GM12878 (cell line): ENCODE results near the gene ASPHD1. TPM values are rescaled to one million over a fixed set of nuclear protein-coding genes. Genes with fewer than 3 reads are reported as not detected.

Source experiments
- ATAC-seq: fragments of 200-7000 bp; cut with Tn5 transposase; 3 replicates; pipeline ENCODE4 v1.9.1; 2020; ENCODE audit warnings: mild to moderate bottlenecking, moderate library complexity
- BruUV-seq: library from RNA; stranded (reverse); fragments of 400-500 nt; replicated peaks from 2 replicates; lab custom pipeline; 2021; lab: Mats Ljungman, UMichigan
- CTCF ChIA-PET: fragments of 300-600 bp; sonication (Branson Sonifier 250); formaldehyde crosslinking; extraction: SDS; loops from one replicate; lab custom pipeline; 2021; ENCODE audit warnings: inconsistent platforms; lab: Yijun Ruan, JAX
- POLR2A ChIA-PET: fragments of 350-600 bp; formaldehyde crosslinking; extraction: SDS; loops from one replicate; lab custom pipeline; 2021; ENCODE audit warnings: inconsistent platforms; lab: Charles Lee
- RAD21 ChIA-PET: fragments of 300-600 bp; sonication (Branson Sonifier 250); formaldehyde crosslinking; loops from one replicate; lab custom pipeline; 2023; ENCODE audit warnings: antibody characterized with exemption; ENCODE audit not compliant: unreplicated experiment; lab: Charles Lee
- SMC1A ChIA-PET: fragments of 300-600 bp; sonication (Branson Sonifier 250); formaldehyde crosslinking; loops from one replicate; lab custom pipeline; 2023; ENCODE audit not compliant: unreplicated experiment, uncharacterized antibody; lab: Charles Lee
- DNase-seq: peaks from one replicate; pipeline ENCODE4 v3.0.0-alpha.2; 2011; ENCODE audit warnings: low read depth, low spot score
- FAIRE-seq: peaks from 3 replicates; lab custom pipeline; 2011; peaks lifted over from hg19 to GRCh38; lab: Jason Lieb, UNC
- H2AFZ ChIP-seq: 2 replicates; pipeline ENCODE4 v1.6.0; 2011; ENCODE audit warnings: low read depth, low read length, control low read depth; ENCODE audit not compliant: control insufficient read depth
- H3K27ac ChIP-seq: 2 replicates; pipeline ENCODE4 v1.5.1; 2011; ENCODE audit warnings: control low read depth; ENCODE audit not compliant: control insufficient read depth, insufficient read depth
- H3K27me3 ChIP-seq, 2 experiments: replicated peaks in 1 of 2; 2 replicates each; pipeline versions ENCODE4 v1.6.0 to v1.6.1; 2011; ENCODE audit warnings: low read length in 1 of 2; ENCODE audit not compliant: control insufficient read depth in 2 of 2, insufficient read depth in 2 of 2
- H3K36me3 ChIP-seq, 2 experiments: 2 replicates each; pipeline ENCODE4 v1.5.1; 2011; ENCODE audit warnings: low read length in 1 of 2; ENCODE audit not compliant: control insufficient read depth in 2 of 2, insufficient read depth in 2 of 2
- H3K4me1 ChIP-seq: 2 replicates; pipeline ENCODE4 v1.6.1; 2011; ENCODE audit warnings: mild to moderate bottlenecking, low read length, moderate library complexity, mixed read lengths; ENCODE audit not compliant: control insufficient read depth, insufficient read depth
- H3K4me2 ChIP-seq: 2 replicates; pipeline ENCODE4 v1.6.0; 2011; ENCODE audit warnings: control low read depth; ENCODE audit not compliant: control insufficient read depth, insufficient read depth
- H3K4me3 ChIP-seq: fragments of 200-600 bp; sonication (generic); 2 replicates; pipeline ENCODE4 v1.5.1; 2016
- H3K79me2 ChIP-seq: 2 replicates; pipeline ENCODE4 v1.6.0; 2011; ENCODE audit warnings: low read length; ENCODE audit not compliant: control insufficient read depth, insufficient read depth
- H3K9ac ChIP-seq: 2 replicates; pipeline ENCODE4 v1.8.0; 2011; ENCODE audit warnings: low read length, control low read depth, mixed read lengths; ENCODE audit not compliant: control insufficient read depth, insufficient read depth
- H3K9me3 ChIP-seq: replicated peaks from 3 replicates; pipeline ENCODE4 v1.5.1; 2011; ENCODE audit warnings: mild to moderate bottlenecking, low read length; ENCODE audit not compliant: control insufficient read depth, insufficient read depth
- H4K20me1 ChIP-seq: 2 replicates; pipeline ENCODE4 v1.6.0; 2011; ENCODE audit not compliant: control insufficient read depth, insufficient read depth
- ETV6 ChIP-seq, 2 experiments: fragments of 450-650 bp in 1 of 2; IDR thresholded peaks in 1 of 2; conservative IDR thresholded peaks in 1 of 2; 2 replicates each; pipeline ENCODE4 v1.6.1; 2014; ENCODE audit warnings: antibody characterized with exemption in 1 of 2, borderline replicate concordance in 1 of 2, low read depth in 1 of 2, mild to moderate bottlenecking in 1 of 2, moderate library complexity in 1 of 2
- FOXK2 ChIP-seq: fragments of 450-650 bp; IDR thresholded peaks from 2 replicates; pipeline ENCODE4 v1.6.1; 2017; ENCODE audit warnings: mild to moderate bottlenecking, moderate library complexity
- HDAC2 ChIP-seq: fragments of 200-600 bp; sonication (generic); IDR thresholded peaks from 2 replicates; pipeline ENCODE4 v1.6.1; 2017
- RELA ChIP-seq: fragments of 450-650 bp; IDR thresholded peaks from 2 replicates; pipeline ENCODE4 v1.8.0; 2014; ENCODE audit warnings: borderline replicate concordance; ENCODE audit not compliant: partially characterized antibody
- REST ChIP-seq: IDR thresholded peaks from 2 replicates; pipeline ENCODE4 v1.6.1; 2012; ENCODE audit warnings: mild to moderate bottlenecking, low read depth, low read length
- TCF3 ChIP-seq: IDR thresholded peaks from 2 replicates; pipeline ENCODE4 v1.6.1; 2012; ENCODE audit warnings: low read depth, mild to moderate bottlenecking, low read length, borderline replicate concordance; ENCODE audit not compliant: insufficient read depth
- WGBS: methylation state at CpG from one replicate; pipeline ENCODE4 v1.1.6; 2016; ENCODE audit warnings: low lambda C conversion rate; ENCODE audit not compliant: insufficient replicate concordance, insufficient coverage; ENCODE audit errors: missing lambda C conversion rate; 5-methylcytosine and 5-hydroxymethylcytosine counted together
- in situ Hi-C: fragments of 300-500 bp; cut with MboI; formaldehyde crosslinking; loops from 9 replicates; pipeline ENCODE4 v1.14.3; 2018; ENCODE audit warnings: mixed read lengths
- intact Hi-C: fragments of 100-400 bp; cut with micrococcal nuclease; formaldehyde crosslinking; loops from one replicate; pipeline ENCODE4 v1.14.2; 2022; ENCODE audit not compliant: unreplicated experiment
- polyA plus RNA-seq, 11 experiments: library from polyadenylated mRNA; depleted of rRNA in 4 of 11; unstranded in 6 of 11; stranded (reverse) in 5 of 11; fragments of >200 nt; fragmentation: Nextera tagmentation in 4 of 11; fragmentation: Illumina TruSeq in 1 of 11; extraction: Ambion mirVana in 4 of 11; extraction: Trizol in 1 of 11; gene quantifications; 1 replicate in 1 of 11; 2 replicates in 10 of 11; pipeline versions ENCODE4 v1.2.1 to v1.2.3, GENCODE V29; 2011 to 2016; ENCODE audit warnings: inconsistent platforms in 2 of 11, missing spikeins in 2 of 11, low read depth in 1 of 11
- total RNA-seq, 4 experiments: library from RNA; depleted of rRNA in 3 of 4; stranded (reverse); fragments of >200 nt in 3 of 4; fragmentation: Illumina TruSeq in 1 of 4; extraction: Trizol in 1 of 4; gene quantifications; 2 replicates each; pipeline versions ENCODE4 v1.2.1 to v1.2.3, GENCODE V29; 2013 to 2021
- TF ChIP-seq, protein P1 (sequence below): IDR thresholded peaks from 2 replicates; pipeline ENCODE4 v1.6.1; 2011; ENCODE audit warnings: low read depth, low read length, improper control_type of control experiment, borderline replicate concordance
- TF ChIP-seq, protein P2 (sequence below): fragments of 450-650 bp; IDR thresholded peaks from 2 replicates; pipeline ENCODE4 v1.6.1; 2017; ENCODE audit warnings: borderline replicate concordance

The ASPHD1 gene
- total and polyA plus RNA-seq, 10 of the 15 experiments (the other 5 are each of a cell fraction or from before 2014, with no cell fraction given) = not detected

DNA sequence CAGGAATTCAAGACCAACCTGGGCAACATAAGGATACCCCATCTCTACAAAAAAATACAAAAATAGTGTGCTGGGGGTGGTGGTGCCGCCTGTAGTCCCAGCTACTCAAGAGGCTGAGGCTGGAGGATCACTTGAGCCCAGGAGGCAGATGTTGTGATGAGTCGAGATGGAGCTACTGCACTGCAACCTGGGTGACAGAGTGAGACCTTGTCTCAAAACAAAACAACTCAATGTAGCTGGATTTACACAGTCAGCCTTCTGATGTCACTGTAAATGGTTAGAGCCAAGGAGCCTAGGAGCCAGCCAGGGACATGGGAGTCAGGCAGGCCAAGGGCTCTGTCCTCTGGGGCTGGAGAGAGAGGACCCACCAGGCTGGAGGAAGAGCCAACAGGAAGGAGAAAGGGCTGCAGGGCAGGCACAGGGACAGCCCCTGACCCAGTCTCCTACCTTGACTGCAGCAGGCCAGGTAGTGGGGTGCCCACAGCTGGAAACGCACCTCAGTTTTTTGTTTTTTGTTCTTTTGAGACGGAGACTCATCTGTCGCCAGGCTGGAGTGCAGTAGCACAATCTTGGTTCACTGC, 45.7 kb upstream of the ASPHD1 start:
- CTCF ChIA-PET = interaction anchor here (1.0 to 3.8 kb wide), 2 partner anchors 163 to 177 kb away, joined by 3 to 9 read pairs; no protein-coding TSS in a partner anchor
- Histone ChIP-seq H2AFZ (no peak overlapping the region), H3K4me3 (no peak overlapping the region), H3K9me3 (no peaks in the 10 kb centered on the region), H3K27ac (no peak overlapping the region), H3K9ac (no peak overlapping the region), H3K4me1 (no peaks in the 10 kb centered on the region), H3K36me3 (peaks cover 0 to 3% of the 10 kb centered on the region in 2 experiments; a peak in 2 of 4 replicates), H3K4me2 (no peak overlapping the region), H3K79me2 (no peaks in the 10 kb centered on the region), H3K27me3 (no peaks in the 10 kb centered on the region), H4K20me1 (no peaks in the 10 kb centered on the region)
- BruUV-seq = no TSS peak
- DNase-seq = no peak
- no peak for FAIRE-seq
- ATAC-seq = peak; percentile 21; the same call in 2 of the 3 replicates
- WGBS = 63% methylated on average over 5 of the region's 5 CpGs
- intact Hi-C loops (no loop called here), in situ Hi-C loops (no loop called here)
- TF ChIP-seq TCF3 (no peak), ETV6 (conservative IDR thresholded peaks at IDR 0.05 in 1 of 2, IDR thresholded peaks at IDR 0.05 in 1 of 2; ENCODE audit: borderline replicate concordance in 1 of 2, low read depth in 1 of 2) (no peak), HDAC2 (no peak), RELA (no peak), FOXK2 (no peak), REST (no peak)
- TF ChIP-seq, protein P1, sequence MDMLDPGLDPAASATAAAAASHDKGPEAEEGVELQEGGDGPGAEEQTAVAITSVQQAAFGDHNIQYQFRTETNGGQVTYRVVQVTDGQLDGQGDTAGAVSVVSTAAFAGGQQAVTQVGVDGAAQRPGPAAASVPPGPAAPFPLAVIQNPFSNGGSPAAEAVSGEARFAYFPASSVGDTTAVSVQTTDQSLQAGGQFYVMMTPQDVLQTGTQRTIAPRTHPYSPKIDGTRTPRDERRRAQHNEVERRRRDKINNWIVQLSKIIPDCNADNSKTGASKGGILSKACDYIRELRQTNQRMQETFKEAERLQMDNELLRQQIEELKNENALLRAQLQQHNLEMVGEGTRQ = no peak
- TF ChIP-seq, protein P2, sequence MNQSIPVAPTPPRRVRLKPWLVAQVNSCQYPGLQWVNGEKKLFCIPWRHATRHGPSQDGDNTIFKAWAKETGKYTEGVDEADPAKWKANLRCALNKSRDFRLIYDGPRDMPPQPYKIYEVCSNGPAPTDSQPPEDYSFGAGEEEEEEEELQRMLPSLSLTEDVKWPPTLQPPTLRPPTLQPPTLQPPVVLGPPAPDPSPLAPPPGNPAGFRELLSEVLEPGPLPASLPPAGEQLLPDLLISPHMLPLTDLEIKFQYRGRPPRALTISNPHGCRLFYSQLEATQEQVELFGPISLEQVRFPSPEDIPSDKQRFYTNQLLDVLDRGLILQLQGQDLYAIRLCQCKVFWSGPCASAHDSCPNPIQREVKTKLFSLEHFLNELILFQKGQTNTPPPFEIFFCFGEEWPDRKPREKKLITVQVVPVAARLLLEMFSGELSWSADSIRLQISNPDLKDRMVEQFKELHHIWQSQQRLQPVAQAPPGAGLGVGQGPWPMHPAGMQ = no peak
- RAD21 ChIA-PET = no interaction called here
- SMC1A ChIA-PET = interaction anchor here (0.7 kb wide), 1 partner anchor 20 kb away, joined by 3 read pairs; no protein-coding TSS in a partner anchor
- POLR2A ChIA-PET = interaction anchor here (0.6 kb wide), 1 partner anchor 39 kb away, joined by 3 read pairs; no protein-coding TSS in a partner anchor
